ENCODE data around the gene RAPGEF4. TPM values are rescaled to one million over a fixed set of nuclear protein-coding genes. Genes with fewer than 3 reads are reported as not detected.
A peak's percentile ranks its signal among the peaks of the same experiment; 100 is the strongest.

Gene RAPGEF4
- total RNA-seq, 1 experiment from 2014 or later, result 0.62 TPM

DNA sequence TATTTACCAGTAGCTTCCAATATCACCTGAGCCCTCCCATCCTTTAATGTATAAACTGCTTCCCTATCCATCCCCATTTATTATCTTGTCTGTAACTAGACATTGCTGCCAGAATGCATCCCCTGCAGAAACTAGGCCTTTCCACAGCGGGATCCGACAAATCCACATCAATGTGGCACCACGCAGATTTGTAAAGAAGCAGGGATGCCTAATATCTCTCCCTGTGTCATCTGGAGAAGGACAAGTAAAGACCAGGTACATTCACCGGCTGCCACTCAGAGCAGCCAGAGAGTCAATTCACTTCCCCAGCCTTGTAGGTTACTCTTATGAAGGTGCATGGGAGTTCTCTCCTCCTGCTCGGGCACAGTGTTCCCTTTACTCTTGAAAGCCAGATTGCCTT is 241.2 kb downstream of the RAPGEF4 start:
- ATAC-seq (no peak), DNase-seq (ENCODE audit: low read depth, low spot score) (no peak)
- no peak overlapping the region for H3K4me3 ChIP-seq (ENCODE audit: low read depth in 2 of 2, low read length in 2 of 2)
- peaks cover 17% of the 10 kb centered on the region for H3K4me1 ChIP-seq (ENCODE audit: control insufficient read depth, insufficient read depth, low read length)
- no peaks in the 10 kb centered on the region for H3K36me3 ChIP-seq (ENCODE audit: control insufficient read depth, insufficient read depth, low read length)
- ChIA-PET CTCF (no interaction called here), POLR2A (no interaction called here)
- intact Hi-C loops (cut with micrococcal nuclease; ENCODE audit: unreplicated experiment), result loop anchor here (5.0 kb wide), 1 partner anchor 235 kb away; no protein-coding TSS in a partner anchor
- TF ChIP-seq, protein P1, sequence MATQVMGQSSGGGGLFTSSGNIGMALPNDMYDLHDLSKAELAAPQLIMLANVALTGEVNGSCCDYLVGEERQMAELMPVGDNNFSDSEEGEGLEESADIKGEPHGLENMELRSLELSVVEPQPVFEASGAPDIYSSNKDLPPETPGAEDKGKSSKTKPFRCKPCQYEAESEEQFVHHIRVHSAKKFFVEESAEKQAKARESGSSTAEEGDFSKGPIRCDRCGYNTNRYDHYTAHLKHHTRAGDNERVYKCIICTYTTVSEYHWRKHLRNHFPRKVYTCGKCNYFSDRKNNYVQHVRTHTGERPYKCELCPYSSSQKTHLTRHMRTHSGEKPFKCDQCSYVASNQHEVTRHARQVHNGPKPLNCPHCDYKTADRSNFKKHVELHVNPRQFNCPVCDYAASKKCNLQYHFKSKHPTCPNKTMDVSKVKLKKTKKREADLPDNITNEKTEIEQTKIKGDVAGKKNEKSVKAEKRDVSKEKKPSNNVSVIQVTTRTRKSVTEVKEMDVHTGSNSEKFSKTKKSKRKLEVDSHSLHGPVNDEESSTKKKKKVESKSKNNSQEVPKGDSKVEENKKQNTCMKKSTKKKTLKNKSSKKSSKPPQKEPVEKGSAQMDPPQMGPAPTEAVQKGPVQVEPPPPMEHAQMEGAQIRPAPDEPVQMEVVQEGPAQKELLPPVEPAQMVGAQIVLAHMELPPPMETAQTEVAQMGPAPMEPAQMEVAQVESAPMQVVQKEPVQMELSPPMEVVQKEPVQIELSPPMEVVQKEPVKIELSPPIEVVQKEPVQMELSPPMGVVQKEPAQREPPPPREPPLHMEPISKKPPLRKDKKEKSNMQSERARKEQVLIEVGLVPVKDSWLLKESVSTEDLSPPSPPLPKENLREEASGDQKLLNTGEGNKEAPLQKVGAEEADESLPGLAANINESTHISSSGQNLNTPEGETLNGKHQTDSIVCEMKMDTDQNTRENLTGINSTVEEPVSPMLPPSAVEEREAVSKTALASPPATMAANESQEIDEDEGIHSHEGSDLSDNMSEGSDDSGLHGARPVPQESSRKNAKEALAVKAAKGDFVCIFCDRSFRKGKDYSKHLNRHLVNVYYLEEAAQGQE (IDR thresholded peaks at IDR 0.05; ENCODE audit: insufficient read depth in 1 of 2, low read depth in 2 of 2, low read length in 1 of 2), result no peak
- no peak for TF ChIP-seq SIN3A (IDR thresholded peaks at IDR 0.05; ENCODE audit: borderline replicate concordance, insufficient read depth, low read depth, low read length)
- TF ChIP-seq POLR2AphosphoS5 (IDR thresholded peaks at IDR 0.05; ENCODE audit: low read depth, low read length), result no peak
- no peak for TF ChIP-seq TCF7L2 (IDR thresholded peaks at IDR 0.05; ENCODE audit: low read depth, low read length)
- TF ChIP-seq, protein P2, sequence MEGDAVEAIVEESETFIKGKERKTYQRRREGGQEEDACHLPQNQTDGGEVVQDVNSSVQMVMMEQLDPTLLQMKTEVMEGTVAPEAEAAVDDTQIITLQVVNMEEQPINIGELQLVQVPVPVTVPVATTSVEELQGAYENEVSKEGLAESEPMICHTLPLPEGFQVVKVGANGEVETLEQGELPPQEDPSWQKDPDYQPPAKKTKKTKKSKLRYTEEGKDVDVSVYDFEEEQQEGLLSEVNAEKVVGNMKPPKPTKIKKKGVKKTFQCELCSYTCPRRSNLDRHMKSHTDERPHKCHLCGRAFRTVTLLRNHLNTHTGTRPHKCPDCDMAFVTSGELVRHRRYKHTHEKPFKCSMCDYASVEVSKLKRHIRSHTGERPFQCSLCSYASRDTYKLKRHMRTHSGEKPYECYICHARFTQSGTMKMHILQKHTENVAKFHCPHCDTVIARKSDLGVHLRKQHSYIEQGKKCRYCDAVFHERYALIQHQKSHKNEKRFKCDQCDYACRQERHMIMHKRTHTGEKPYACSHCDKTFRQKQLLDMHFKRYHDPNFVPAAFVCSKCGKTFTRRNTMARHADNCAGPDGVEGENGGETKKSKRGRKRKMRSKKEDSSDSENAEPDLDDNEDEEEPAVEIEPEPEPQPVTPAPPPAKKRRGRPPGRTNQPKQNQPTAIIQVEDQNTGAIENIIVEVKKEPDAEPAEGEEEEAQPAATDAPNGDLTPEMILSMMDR (IDR thresholded peaks at IDR 0.05), result no peak
- H3K27ac ChIP-seq (ENCODE audit: low read length), result peak overlapping the region; percentile 87
- in situ Hi-C loops (cut with HindIII; ENCODE audit: low pct_unique_long_range_greater_than_20kb, low sequenced_read_pairs), result no loop called here
- H3K9me3 ChIP-seq (ENCODE audit: control insufficient read depth, insufficient read depth, low read depth, low read length), result no peaks in the 10 kb centered on the region
- H3K27me3 ChIP-seq (ENCODE audit: control insufficient read depth, insufficient read depth, low read length), result no peaks in the 10 kb centered on the region
- BruUV-seq (replicated peaks), result no TSS peak

DNA sequence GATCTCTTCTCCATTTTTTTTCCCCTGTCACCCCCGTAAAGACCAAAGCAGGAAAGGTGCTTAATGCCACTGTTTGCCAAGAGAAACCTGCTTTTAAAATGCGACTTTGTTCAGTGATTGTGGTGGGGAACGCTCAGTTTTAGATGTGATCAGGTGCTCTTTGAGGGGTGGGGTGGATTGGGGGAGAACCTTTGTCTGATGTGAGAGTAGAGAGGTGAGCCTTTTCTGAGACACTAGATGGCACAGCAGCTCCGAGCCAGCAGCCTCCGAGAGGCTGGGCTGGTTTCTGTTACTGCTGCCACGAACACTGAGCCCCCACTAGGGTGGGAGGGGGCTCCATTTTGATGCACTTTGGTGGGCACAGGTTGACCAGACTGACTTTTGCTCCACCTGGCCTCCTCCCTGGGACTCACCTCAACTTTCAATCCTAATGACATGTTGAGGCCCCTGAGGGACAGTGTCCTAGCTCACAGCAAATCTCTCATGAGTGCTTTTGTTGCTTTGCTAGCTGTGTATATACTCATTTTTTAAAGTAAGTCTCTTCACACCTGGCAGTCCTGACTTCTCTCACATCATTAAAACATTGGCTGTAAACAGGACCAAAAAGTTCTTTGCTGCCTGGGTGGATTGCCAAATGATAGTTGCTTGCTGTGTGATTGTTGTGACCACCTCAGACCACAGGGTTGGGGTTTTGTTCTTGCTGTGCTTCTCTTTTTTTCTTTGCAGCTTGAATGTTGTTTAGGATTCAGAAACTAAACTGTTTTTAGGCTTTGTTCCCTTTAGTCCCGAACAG is 241.8 kb downstream of the RAPGEF4 start:
- DNase-seq (ENCODE audit: low read depth, low spot score) (no peak), ATAC-seq (peak; percentile 94)
- ChIA-PET POLR2A (no interaction called here), CTCF (no interaction called here)
- TF ChIP-seq TCF7L2 (IDR thresholded peaks at IDR 0.05; ENCODE audit: low read depth, low read length), result no peak
- TF ChIP-seq, protein P2 (IDR thresholded peaks at IDR 0.05), result peak; percentile 90
- H3K9me3 ChIP-seq (ENCODE audit: control insufficient read depth, insufficient read depth, low read depth, low read length), result no peaks in the 10 kb centered on the region
- no peak overlapping the region for H3K4me3 ChIP-seq (ENCODE audit: low read depth in 2 of 2, low read length in 2 of 2)
- no TSS peak for BruUV-seq (replicated peaks)
- H3K36me3 ChIP-seq (ENCODE audit: control insufficient read depth, insufficient read depth, low read length), result no peaks in the 10 kb centered on the region
- no peaks in the 10 kb centered on the region for H3K27me3 ChIP-seq (ENCODE audit: control insufficient read depth, insufficient read depth, low read length)
- in situ Hi-C loops (cut with HindIII; ENCODE audit: low pct_unique_long_range_greater_than_20kb, low sequenced_read_pairs), result no loop called here
- H3K4me1 ChIP-seq (ENCODE audit: control insufficient read depth, insufficient read depth, low read length), result peaks cover 13% of the 10 kb centered on the region
- peak overlapping the region; percentile 87 for H3K27ac ChIP-seq (ENCODE audit: low read length)
- intact Hi-C loops (cut with micrococcal nuclease; ENCODE audit: unreplicated experiment), result loop anchor here (5.0 kb wide), 1 partner anchor 235 kb away; no protein-coding TSS in a partner anchor

All from Panc1 (cell line).